ENCODE data around the gene ACADVL.

Gene ACADVL

GRCh38 chr17:7241783-7242716, 22.3 kb downstream of the ACADVL start, which contains the start of gene GABARAP:
TSS of gene GABARAP (minus strand) at chr17:7242449. CDS start at chr17:7242330, 119 bp downstream.
- TF ChIP-seq GATA2 (IDR thresholded peaks at IDR 0.05; ENCODE audit: low read depth, low read length) (no peak), GATA3 (IDR thresholded peaks at IDR 0.05; ENCODE audit: low read depth, low read length) (no peak)

- no peak for TF ChIP-seq GATA2 (IDR thresholded peaks at IDR 0.05; ENCODE audit: low read depth, low read length)
- no peak for TF ChIP-seq GATA3 (IDR thresholded peaks at IDR 0.05; ENCODE audit: low read depth, low read length)
These were observed 23.1 kb downstream of the ACADVL start for GRCh38 chr17:7242717-7243452.

- TF ChIP-seq GATA2 (IDR thresholded peaks at IDR 0.05; ENCODE audit: low read depth, low read length) (no peak), GATA3 (IDR thresholded peaks at IDR 0.05; ENCODE audit: low read depth, low read length) (no peak)
These were observed 23.7 kb downstream of the ACADVL start for GRCh38 chr17:7243453-7243729.

GRCh38 chr17:7246779-7247178, 27.0 kb downstream of the ACADVL start:
- TF ChIP-seq GATA2 (IDR thresholded peaks at IDR 0.05; ENCODE audit: low read depth, low read length) (no peak), GATA3 (IDR thresholded peaks at IDR 0.05; ENCODE audit: low read depth, low read length) (no peak)

GRCh38 chr17:7248796-7249195, 29.1 kb downstream of the ACADVL start:
- no peak for TF ChIP-seq GATA2 (IDR thresholded peaks at IDR 0.05; ENCODE audit: low read depth, low read length)
- no peak for TF ChIP-seq GATA3 (IDR thresholded peaks at IDR 0.05; ENCODE audit: low read depth, low read length)

GRCh38 chr17:7249214-7249613, 29.5 kb downstream of the ACADVL start:
- TF ChIP-seq GATA3 (IDR thresholded peaks at IDR 0.05; ENCODE audit: low read depth, low read length) (no peak), GATA2 (IDR thresholded peaks at IDR 0.05; ENCODE audit: low read depth, low read length) (no peak)

GRCh38 chr17:7249830-7250229, 30.1 kb downstream of the ACADVL start:
- TF ChIP-seq GATA3 (IDR thresholded peaks at IDR 0.05; ENCODE audit: low read depth, low read length), result no peak
- TF ChIP-seq GATA2 (IDR thresholded peaks at IDR 0.05; ENCODE audit: low read depth, low read length), result no peak

- TF ChIP-seq GATA3 (IDR thresholded peaks at IDR 0.05; ENCODE audit: low read depth, low read length) (no peak), GATA2 (IDR thresholded peaks at IDR 0.05; ENCODE audit: low read depth, low read length) (no peak)
These were observed 31.2 kb downstream of the ACADVL start for GRCh38 chr17:7250695-7251627.

- TF ChIP-seq GATA2 (IDR thresholded peaks at IDR 0.05; ENCODE audit: low read depth, low read length) (no peak), GATA3 (IDR thresholded peaks at IDR 0.05; ENCODE audit: low read depth, low read length) (no peak)
These were observed 32.0 kb downstream of the ACADVL start, which contains the start of gene CTDNEP1 for GRCh38 chr17:7251661-7252175. TSS of gene CTDNEP1 (minus strand) at chr17:7251734. CDS start at chr17:7251296, 438 bp downstream.

GRCh38 chr17:7252176-7253043, 32.7 kb downstream of the ACADVL start, which contains the start of gene ELP5:
TSS of gene ELP5 (plus strand) at chr17:7252215. CDS start at chr17:7252551, 336 bp downstream.
- TF ChIP-seq GATA2 (IDR thresholded peaks at IDR 0.05; ENCODE audit: low read depth, low read length) (no peak), GATA3 (IDR thresholded peaks at IDR 0.05; ENCODE audit: low read depth, low read length) (no peak)

- TF ChIP-seq GATA3 (IDR thresholded peaks at IDR 0.05; ENCODE audit: low read depth, low read length) (no peak), GATA2 (IDR thresholded peaks at IDR 0.05; ENCODE audit: low read depth, low read length) (no peak)
These were observed 33.3 kb downstream of the ACADVL start for GRCh38 chr17:7253082-7253481.

- TF ChIP-seq GATA2 (IDR thresholded peaks at IDR 0.05; ENCODE audit: low read depth, low read length) (no peak), GATA3 (IDR thresholded peaks at IDR 0.05; ENCODE audit: low read depth, low read length) (no peak)
These were observed 34.8 kb downstream of the ACADVL start for GRCh38 chr17:7254511-7254910.

All from SH-SY5Y (cell line).